HG03066 (cell line): ENCODE results near the gene LMBR1.
"Not testable (repeated sequence)": the region's sequence is repeated elsewhere in the genome, so short reads cannot be mapped to it uniquely, and the experiment has no call there.

Experiments used
- ATAC-seq: cut with Tn5 transposase; IDR thresholded peaks from one replicate; pipeline ENCODE4 v1.9.1; 2021; ENCODE audit warnings: low read depth; ENCODE audit not compliant: unreplicated experiment

The LMBR1 gene

DNA sequence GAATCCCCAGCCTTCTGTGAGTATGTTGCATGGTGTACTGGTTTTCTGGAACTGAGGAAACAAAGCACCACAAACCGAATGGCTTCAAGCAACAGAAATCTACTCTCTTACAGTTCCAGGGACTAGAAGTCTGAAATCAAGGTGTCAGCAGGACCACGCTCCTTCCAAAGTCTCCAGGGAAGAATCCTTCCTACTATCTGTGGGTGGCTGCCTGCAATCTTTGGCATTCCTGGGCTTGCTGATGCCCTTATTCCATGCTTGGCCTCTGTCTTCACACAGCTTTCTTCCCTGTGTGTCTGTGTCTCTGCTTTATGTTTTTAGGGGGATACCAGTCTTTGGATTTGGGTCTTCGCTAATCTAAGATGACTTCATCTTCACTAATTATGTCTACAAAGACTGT, 81.3 kb downstream of the LMBR1 start:
- no peak for ATAC-seq

DNA sequence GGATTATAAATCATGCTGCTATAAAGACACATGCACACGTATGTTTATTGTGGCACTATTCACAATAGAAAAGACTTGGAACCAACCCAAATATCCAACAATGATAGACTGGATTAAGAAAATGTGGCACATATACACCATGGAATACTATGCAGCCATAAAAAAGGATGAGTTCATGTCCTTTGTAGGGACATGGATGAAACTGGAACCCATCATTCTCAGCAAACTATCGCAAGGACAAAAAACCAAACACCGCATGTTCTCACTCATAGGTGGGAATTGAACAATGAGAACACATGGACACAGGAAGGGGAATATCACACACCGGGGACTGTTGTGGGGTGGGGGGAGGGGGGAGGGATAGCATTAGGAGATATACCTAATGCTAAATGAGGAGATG, 89.3 kb downstream of the LMBR1 start:
- not testable (repeated sequence) for ATAC-seq

DNA sequence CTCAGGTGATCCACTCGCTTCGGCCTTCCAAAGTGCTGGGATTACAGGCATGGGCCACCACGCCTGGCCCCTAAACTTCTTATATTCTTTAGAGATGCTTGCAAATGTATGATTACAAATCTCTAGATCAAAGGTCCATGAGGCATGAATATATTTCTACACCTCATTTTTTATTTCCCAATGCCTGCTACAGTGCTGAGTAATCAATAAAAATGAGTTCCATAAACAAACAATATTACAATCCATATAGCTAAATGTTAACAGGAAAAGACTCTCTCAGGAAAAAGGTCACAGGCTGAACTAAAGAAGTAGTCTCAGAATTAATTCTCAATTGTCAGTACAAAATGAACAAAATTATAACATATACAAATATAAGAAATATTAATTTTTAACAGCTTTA, 90.8 kb downstream of the LMBR1 start:
- no peak for ATAC-seq

DNA sequence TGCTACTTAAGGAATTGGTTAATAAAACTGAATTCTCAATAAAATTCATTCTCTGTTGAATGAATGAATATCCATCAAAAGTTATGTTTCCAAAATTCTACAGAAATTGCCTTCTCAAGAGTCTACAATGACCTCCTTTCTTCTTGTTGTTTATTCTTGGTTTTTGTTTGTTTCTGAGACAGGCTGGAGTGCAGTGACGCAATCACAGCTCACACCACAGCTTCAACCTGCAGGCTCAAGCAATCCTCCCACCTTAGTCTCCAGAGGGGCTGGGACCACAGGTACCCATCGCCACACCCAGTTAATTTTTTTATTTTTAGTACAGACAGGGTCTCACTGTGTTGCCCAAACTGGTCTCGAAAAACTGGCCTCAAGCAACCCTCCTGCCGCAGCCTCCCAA, 97.6 kb downstream of the LMBR1 start:
- no peak for ATAC-seq

DNA sequence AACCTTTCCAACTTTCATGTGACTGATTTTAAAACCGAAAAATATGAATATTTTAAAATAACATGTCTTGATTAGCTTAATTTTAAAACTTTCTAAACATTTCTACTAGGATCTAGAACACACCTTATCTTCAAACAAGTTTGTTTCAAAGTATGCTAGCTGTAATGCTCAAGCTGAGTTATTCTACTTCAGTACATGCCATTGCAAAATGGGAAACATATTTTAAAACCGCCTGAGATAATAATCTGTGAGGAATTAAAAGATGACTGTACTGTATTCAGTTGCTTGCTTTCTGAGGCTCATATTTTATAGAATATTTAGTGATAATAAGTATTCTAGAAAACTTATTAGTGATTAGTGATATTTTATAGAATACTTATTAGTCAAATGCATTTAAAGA, 99.6 kb downstream of the LMBR1 start:
- no peak for ATAC-seq

DNA sequence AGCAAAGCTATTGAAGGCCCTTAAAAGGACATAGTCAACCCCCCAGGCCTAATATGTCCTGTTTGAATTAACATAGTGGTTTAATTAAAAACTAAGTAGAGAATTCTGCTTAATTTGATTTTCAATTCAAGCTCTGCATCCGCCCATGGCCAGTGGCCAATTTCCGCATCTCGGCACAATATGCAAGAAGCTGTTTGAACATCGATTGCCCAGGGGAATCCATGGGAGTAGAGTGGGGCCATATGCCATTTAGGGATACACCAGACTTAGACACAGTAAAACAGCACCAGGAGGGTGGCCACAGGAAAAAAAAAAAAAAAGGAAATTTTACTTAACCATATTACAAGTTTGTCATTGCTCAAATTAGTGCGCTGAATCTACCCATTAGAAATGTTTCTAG, 100.4 kb downstream of the LMBR1 start:
- no peak for ATAC-seq

DNA sequence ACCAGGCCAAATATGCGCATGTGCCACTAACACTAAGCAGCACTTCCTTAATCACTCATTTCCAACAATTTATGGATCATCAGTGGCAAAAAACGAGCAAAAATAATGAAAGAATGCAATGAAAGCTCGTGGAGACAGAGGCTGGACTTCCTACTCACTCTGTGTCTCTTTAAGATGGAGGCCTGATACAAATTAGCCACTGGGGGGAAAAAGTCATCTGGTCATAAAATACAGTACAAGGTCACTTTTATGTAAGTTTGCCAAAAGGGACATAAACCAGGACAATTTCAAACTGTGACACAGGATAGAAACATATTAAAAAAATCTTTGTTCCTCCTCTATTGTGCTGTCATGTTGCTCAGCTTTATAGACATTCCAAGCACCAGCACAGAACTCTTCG, 101.7 kb downstream of the LMBR1 start:
- no peak for ATAC-seq

DNA sequence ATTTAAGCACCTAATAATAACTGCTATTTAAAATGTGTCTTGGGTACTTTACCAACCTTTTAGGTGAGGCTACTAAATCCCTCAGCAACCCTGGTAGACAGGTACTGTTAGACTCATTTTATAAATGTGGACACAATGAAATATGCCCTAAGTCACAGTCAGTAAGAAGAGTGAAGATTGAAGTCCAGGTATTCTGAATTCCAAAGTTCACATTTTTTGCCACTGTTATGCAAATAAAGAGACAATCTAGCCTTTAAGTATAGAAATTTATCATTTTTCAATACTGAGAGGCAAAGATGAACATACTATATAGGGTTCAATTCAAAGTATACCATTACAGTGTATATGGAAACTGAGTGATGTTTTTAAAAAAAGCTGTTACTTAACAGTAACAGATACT, 102.7 kb downstream of the LMBR1 start:
- ATAC-seq = no peak

DNA sequence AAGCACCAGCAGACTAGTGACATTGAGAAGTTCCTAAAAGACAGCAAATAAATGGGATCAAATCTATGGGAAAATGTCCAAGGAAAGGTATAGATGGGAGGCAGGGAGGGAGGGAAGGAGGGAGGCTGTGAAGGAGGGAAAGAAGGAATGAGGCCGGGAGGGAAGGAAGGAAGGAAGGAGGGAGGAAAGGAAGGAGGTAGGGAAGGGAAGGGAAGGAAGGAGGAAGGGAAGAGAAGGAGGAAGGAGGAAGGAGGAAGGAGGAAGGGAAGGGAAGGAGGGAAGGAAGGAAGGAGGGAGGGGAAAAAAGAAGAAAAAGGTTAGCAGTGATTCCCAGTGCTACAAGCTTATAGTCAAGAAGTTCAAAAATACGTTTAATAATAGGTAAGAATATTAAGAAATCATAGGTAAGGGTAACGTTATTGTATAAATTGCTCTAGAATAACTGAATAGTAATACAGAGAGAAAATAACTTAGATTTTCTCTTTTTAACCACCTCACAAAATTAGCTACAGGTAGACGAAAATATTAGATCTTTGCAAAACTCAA, 106.9 kb downstream of the LMBR1 start:
- ATAC-seq = no peak

DNA sequence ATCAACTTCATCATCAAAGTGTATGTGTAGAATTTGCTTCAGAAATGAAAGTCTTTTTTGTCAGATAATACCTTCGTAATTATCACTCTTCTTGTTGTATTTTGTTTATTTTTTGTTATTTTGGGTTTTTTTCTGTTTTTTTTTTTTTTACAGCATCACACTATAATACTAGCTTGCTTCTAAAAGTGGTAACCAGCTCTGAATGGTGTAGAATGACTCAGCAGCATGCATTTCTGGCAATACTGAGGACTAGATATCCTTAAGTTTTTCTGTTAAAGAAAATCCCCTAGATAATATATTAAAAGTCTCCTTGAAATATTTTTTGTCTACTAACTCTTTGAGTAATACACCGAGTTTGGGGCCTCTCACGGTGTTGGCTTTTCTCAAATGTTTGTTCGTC, 109.1 kb downstream of the LMBR1 start:
- no peak for ATAC-seq

DNA sequence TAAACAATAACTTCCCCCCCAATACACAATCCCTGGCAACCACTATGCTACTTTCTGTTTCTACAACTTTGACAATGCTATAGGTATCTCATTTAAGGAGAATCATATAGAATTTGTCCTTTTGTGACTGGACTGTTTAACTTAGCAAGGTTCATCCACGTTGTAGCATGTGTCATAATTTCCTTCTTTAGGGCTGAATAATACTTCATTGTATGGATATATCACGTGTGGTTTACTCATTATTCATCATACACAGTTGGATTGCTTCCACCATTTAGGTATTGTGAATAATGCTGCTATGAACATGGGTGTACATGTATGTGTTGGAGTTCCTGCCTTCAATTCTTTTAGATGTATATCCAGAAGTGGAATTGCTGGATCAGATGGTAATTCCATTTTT, 111.0 kb downstream of the LMBR1 start:
- no peak for ATAC-seq

DNA sequence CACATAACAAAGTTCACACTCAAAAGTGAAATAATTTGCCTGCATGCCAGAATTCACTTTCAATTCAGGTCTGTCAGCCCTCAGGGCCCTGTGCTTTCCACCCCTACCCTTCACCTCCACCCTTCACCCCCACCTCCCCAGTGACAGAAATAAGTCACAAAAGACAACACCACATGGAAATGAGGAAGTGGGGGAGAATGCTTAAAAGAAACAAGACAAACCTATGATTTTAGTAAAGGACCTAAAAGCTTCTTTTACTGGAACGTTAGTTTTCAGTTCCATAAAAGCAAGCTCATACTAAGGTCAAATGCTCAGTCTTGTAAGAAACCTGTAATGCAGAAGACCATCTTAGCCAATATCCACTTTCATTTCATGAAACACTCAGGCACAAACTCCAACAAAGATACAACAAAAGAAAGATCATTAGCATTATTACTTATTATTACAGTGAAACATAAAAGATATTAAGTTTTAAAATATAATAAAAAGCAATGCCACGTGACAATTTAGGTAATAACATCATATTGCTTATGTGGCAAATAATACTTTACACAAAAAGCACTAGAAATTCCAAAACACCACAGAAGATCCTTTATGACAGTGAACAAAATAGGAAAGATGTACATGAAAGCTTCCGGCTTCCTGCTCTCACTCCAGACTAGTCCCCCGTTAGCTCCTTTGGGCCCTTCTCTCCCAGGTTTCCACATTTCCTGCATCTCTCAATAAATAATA, 112.1 kb downstream of the LMBR1 start:
- ATAC-seq = peak; percentile 97

DNA sequence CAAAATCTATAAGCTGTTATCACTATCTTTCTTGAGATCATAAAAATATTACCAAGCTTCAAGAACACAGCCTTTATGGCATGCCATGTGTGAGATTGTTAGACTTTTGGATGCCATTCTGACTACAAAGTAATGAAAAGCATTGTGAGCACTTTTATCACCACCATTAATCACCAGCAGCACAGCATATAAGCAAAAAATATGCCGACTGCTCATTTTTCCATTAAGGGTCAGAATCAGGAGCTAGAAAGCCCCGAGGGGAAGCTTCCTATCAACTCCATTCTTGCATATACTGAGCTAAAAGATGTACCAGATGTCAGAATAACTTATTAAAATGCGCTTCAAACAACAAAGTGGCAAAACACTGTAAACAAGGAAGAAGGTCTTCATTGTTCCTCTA, 114.3 kb downstream of the LMBR1 start:
- no peak for ATAC-seq

DNA sequence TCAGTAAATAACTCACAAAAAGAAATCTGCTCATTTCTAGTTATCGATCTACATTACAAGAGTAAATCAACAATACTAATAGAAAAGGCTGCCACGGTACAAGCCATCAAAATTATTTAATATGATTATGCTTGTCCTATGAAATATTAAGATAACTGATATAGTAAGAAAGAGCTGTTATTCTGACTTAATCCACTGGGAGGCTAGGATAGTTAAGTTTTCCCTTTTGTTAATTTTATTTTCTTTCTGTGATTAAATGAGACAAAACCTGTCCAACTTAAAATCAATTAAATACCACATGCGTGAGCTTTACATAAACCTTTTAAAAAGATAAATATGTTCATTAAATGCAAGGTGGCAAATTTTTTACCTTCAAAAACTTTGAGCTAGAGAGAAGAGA, 114.8 kb downstream of the LMBR1 start:
- ATAC-seq = no peak

DNA sequence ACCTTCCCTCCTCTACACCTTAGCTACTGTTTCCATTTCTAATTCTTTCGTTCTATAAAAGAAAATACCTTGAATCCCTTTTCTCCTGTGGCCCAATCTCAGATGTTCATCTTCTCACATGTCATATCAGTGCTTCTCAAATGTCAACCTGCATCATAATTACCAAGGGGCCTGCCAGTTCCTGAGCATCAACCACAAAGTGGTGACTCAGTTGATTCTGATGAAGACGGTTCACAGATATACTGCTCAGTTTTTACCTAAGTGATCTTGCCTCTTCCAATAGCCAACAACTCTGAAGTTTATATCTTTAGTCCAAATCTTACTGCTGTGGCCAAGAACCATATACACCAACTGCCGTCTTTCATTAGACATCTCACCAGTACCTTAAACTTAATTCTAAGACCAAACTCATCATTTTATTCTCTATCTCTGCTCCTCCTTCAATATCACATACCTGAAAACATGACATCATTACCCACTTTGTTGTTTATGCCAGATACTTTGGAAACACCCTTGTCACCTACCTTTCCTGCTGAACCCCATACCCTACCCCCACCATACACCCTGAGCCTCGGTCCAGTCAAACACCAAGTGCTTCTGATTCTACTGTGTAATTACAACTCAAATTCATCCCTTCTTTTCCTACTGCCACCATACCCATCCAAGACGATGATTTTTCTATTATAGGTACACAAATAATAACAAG, 115.5 kb downstream of the LMBR1 start:
- ATAC-seq = no peak

DNA sequence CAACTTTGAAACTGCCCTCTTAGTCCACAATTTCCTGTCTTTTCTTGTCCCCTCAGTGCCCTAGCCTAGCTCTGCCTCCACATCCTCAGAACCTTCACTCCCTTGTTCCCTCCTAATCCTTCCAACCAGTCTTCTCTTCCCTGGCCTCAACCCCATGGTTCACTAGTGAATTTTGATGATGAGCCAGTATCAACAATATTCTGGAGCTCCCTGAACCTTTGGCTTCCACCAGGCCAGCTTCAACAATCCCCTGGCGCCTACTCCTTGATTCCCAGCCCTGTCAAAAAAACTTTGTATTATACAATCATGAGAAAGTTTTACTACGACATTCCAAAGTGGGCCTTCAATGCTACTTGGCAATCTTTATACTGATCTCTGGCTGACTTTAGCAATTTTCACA, 116.5 kb downstream of the LMBR1 start:
- no peak for ATAC-seq

DNA sequence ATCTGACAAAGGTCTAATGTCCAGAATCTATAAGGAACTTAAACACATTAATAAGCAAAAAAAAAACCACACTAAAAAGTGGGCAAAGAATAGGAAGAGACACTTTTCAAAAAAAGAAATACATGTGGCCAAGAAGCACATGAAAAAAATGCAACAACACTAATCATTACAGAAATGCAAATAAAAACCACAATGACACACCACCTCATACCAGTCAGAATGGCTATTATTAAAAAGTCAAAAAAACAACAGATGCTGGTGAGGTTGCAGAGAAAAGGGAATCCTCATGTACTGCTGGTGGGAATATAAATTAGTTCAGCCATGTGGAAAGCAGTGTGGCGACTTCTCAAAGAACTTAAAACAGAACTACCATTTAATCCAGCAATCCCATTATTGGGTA, 119.0 kb downstream of the LMBR1 start:
- ATAC-seq = no peak

DNA sequence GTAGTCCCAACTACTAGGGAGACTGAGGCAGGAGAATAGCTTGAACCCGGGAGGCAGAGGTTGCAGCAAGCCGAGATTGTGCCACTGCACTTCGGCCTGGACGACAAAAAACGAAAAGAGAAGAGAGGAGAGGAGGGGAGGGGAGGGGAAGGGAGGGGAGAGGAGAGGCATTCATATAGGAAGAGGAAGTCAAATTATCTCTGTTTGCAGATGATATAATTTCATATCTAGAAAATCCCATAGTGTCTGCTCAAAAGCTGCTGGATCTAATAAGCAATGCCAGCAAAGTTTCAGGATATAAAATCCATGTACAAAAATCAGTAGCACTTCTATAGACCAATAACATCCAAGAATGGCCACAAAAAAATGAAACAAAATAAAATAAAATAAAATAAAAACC, 120.3 kb downstream of the LMBR1 start:
- no peak for ATAC-seq

DNA sequence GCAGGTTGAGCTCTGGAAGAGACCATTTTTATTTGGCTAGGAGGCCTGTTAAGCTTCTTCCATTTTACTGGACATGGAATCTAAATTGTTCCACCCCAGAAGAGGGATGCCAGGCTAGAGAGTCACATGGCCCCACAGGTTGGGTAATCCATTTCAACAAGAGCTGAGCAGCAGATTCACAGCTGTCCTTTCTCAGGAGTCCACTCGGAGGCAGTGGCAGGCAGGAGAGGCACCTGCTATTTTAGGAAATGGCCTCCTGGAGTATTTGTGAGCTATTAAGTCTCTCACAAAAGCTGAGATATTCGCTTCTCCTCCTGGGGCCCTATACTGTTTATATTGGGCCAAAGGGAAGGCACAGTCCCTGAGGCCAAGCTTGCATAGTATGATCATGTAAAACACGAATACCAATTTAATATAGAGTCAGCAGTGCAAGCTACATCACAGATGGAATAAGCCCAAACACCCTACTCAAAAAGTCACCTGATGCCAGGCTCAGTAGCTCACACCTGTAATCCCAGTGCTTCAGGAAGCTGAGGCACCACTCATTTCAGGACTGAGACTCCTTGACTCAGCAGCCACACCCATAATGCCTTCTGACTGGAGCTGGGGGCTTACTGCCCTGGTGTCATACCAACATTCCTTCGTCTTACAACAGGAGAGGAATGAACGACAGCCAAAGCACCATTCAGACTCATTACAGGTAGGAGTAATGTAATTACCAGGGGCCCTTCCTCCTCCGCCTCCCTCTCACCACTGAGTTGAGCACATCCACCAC, 124.1 kb downstream of the LMBR1 start:
- no peak for ATAC-seq

DNA sequence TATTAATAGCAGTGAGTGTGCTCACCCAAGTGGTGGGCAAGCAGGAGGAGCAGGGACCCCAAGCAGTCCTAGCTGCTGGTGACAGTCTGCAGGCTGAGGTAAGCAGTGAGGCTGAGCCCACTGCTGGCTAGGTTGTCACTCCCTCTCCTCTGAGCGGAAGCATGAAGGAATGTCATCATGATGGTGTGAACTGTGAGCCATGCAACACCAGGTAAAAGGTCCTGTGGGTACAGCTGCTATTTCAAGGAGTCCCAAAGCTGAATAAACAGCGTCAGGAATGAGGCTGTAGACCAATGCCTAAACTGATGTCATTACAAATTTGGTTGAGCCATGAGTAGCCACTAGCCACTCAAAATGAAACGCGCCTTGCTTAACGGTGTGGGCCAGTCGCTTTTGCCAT, 126.3 kb downstream of the LMBR1 start:
- ATAC-seq = no peak

DNA sequence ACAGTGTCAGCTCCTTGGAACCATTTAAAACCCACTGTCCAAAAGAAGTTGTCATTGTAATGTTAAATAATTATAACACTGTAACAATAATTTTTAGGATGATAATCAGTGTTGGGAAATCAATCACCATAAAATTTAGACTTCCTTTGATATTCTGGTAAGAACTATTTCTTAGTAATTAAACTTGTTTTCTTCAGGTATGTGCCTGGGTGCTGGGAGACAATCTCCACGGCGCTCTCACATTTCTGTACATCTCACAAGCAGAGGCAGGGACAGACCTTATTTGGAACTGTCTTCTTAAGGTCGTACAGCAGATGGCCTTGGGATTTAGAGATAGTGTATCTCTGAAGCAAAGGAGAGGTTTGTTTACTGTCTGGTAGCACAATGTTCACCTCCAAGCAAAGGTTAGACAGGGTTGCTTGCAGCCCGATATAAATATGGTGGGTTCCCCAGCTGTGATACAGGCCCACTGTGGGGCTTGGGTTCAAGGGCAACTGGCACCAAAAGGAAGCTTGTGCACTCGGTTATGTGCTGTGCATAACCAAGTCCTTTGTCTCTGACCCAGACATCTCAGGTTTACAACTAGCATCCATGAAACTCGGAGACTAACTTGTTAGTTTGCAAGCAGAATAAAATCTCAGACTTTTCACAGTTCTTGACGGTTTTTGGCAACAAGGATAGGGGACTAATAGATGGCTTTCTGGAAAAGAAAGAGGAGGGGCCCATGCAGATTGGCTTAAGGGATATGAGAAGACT, 126.9 kb downstream of the LMBR1 start:
- no peak for ATAC-seq
